Bone marrow (tissue), 2 donors: ENCODE measurements around the gene IQCF2.
"Not testable (repeated sequence)": the region's sequence is repeated elsewhere in the genome, so short reads cannot be mapped to it uniquely, and the experiment has no call there.

Source experiments
- DNase-seq, 2 donors: peaks; one replicate each; lab custom pipeline; 2025; lab: John Stamatoyannopoulos, UW

Gene IQCF2

DNA sequence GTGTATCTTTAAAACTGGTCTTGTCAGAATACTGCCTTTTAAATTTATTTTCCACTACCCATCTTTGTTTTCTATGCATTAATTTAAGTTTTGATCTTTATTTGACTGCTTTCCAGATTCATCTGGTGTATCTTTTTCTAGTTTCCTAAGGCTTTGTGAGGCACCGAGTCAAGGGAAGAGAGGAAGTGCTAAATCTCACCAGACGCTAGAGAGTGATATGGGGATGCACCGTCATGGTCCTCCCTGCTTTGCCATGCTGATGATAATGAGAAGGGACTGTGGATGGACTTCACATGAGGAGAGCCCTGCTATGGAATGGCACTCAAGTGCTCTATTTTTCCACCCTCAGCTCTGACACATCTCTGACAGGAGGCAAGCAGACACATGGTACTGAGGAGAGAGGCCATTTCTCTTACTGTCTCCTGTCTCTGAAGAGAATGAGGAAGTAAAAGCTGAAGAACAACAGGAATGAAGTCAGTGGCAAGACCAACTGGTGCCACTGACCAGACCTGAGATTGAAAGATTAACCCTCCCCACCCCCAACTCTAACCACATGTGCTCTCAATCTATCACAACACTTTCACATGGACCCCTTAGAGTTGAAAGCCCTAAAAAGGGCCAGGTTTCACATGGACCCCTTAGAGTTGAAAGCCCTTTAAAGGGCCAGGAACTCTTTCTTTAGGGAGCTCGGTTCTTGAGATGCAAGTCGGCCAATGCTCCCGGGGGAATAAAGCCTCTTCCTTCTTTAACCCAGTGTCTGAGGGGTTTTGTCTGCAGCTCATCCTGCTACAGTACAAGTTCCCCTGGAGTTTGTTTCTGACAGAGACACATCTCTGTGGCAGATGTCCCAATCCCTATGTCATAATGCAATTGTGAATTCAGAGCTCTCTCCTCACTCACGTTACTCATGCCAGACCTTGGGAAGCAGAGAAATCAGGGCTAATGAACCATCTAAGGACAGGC is at the start of gene IQCF2:
Gene IQCF2, plus strand, starts transcription at position 913 of the 963 bp plus-strand sequence. CDS start 52 bp downstream, outside the sequence.
- no peak for DNase-seq

DNA sequence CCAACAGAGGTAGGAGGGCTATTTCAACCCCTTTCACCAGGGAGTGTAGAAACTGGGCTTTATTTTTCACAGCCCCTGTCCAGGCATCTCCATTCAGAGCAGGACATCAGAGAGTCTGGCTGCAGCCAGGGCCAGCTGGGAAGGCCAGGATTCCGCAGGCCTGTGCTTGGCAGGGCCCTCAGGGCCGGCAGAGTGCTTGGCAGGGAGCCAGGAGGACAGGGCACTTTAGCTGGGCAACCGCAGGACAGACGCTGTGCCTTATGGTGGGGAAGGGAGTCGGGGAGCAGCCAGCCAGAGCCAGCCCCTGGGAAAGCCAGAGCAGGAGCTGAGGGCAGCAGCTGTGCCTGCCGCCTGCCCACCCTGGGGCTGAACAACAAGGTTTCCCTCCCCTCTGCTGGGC is 47.9 kb upstream of the IQCF2 start:
- DNase-seq, result no peak

DNA sequence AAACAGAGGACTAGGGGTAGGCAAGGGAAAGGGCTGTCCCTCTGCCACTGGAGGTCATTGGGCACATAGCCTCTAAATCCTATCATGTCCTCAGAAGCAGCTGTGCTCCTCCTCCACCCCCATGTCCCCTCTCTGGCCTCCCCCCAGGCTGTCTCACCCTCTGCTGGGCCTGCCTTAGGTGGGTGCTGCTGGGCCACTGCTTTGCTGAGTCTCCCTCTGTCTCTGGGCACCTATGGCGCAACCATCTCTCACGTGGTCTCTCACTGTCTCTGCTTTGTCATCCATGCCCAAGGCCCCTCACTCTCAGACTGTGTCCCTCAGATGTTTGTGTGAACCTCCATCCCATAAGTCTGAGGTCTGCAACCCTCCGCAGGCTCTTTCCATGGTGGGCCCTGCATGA is 47.4 kb upstream of the IQCF2 start:
- DNase-seq, result no peak

DNA sequence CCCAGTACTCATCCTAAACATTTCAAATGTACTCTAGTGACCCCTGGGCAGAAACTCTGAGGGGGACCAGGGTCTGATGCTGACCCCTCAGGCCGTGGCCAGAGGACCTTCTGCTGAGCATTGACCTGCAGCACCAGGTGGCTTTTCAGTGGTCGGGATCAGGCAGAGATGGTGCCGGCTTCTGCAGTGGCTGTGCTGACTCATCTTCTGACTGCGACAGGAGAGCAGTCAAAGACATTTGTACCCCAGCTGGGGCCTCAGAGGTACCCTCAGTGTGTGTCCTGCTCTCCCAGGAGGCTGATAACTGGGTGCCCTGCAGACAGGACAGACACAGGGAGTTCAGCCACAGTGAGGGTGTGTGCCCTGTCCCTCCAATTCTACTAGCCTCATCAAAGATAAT is 45.8 kb upstream of the IQCF2 start:
- no peak for DNase-seq

DNA sequence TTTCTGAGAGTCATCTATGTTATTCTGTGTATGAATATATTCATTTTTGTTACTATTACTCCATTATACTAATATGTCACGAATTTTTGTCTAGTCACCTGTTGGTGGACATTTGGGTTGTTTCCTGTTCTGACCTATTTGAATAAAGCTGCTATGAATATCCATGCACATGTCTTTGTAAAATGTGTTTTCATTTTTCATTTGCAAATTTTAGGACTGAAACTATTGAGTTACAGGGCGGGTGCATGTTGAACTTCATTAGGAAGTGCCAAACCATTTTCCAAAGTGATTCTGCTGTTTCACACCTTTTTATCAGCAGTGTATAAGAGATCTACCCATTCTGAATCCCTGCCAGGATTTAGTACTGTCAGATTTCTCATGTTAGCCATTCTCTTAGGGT is 44.7 kb upstream of the IQCF2 start:
- DNase-seq, result no peak

DNA sequence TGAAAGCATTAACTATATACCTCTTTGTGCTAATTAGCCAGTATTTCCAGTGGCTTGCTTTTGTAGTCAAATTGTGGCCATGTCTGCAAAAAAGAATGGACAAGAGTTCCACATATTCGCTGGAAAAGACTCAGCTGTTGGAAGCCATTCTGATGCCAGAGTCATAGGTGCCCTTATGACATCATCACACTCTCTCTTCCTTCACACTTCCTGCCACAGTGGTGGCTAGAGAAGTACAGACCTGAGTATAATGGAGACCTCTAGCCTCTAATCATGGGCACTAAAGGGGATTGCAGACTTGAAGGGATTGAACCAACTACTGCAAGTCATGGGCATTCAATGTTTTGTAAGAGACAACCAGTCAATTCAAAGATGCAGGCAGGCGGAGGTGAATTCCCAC is 44.0 kb upstream of the IQCF2 start:
- no peak for DNase-seq

DNA sequence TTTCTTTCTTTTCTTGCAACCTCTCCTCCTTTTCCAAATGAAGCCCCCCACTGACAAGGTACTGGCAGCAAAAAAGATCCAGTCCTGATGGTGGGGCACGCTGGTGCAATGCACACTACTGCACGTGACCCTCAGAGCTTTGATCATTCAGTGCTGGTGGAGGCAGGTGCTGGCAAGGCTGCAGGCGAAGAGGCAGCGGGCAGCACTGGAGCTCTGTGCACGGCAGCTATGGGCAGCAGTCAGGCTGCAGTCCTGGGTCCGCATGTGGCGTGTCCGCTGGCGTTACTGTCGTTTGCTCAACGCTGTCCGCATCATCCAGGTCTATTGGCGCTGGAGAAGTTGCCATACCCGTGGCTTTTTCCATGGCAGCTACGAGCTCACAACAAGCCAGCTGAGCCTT is 42.3 kb upstream of the IQCF2 start:
- no peak for DNase-seq

DNA sequence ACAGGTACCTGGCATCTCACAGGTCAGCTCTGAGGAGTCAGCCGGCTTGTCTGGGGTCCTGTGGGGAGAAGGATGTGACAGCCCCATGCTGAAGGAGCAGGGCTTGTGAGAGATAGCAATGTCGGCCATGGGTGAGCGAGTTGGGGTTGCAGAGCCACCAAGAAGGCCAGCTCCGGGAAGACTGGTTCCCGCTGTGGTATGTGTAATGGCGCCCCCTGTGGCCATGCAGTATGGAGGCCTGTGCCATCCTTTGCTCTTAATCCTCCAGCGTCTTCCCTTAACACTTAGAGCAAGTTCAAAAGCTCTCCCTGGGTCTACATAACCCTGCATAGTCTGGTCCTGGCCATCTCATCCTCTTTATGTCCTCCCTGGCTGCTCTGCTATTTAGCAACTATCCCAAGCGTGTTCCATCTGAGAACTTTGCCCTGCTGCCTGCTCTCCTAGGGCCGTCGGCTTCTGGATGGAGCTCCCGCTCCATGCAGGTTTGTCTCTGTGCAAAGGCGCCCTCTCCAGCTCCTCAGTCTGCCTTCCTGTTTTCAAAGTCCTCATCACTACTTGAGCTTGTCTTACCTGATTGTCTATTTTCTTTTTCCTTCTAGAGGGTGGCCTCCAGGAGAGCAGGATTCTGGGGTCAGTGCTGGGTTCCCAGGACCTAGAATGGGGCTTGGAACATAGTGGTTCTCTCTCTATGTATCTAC is 41.6 kb upstream of the IQCF2 start:
- no peak for DNase-seq

DNA sequence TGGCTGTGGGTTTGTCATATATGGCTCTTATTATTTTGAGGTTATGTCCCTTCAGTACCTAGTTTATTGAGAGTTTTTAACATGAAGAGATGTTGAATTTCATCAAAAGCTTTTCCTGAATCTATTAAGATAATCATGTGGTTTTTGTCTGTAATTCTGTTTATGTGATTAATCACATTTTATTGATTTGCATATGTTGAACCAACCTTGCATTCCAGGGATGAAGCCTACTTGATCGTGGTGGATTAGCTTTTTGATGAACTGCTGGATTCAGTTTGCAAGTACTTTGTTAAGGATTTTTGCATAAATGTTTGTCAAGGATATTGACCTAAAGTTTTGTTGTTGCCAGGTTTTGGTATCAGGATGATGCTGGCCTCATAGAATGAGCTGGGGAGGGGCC is 33.1 kb upstream of the IQCF2 start:
- no peak for DNase-seq

DNA sequence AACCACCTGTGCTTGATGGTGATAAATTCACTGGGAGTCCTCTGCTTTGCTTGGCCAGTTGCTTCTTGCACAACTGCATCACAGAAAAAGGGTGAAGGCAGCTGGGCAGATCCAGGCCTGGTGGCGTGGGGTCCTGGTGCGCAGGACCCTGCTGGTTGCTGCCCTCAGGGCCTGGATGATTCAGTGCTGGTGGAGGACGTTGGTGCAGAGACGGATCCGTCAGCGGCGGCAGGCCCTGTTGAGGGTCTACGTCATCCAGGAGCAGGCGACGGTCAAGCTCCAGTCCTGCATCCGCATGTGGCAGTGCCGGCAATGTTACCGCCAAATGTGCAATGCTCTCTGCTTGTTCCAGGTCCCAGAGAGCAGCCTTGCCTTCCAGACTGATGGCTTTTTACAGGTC is 31.1 kb upstream of the IQCF2 start:
- DNase-seq, result no peak

DNA sequence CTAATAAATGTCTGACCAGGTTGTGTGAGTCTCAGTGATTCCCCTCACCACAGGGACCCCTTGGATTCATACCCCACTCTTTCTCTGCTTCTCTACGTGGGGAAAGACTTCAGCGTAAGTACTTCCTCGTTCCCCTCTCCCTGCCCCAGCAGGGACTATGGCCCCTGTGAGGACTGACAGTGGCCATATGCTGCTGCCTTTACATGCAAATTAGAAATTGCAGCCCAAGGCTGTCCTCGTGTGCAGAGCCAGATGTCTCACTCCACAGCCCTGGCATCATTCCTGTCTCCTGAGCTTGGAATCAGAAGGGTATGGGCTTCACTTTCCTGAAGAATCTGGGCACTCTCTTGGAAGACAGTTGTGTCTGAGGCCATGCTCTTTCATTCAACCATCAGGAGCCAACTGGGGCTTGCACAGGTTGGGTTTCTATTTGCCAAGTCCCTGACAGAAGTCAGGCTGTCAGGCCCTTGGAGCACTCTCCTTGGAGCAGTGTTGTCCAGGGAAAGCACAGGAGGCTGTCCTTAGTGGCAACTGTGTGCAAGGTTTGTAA is 30.5 kb upstream of the IQCF2 start:
- DNase-seq, result no peak

DNA sequence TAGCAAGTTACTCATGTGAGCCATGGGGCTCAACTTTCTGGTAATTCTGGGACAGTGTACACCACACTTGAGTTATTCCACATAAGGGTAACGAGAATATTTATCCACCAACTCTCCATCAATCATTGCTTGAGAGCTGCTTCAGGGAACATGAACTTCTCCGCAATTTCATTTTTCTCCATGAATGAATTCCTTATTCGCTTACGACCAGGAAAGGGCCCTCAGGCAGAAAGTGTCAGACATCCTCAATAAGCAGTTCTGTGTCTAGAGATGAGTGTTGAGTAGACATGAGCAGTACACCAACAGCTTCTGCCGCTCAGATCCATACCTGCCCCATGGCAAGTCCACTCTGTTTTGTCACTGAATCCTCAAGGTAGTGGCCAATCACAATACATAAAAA is 24.8 kb upstream of the IQCF2 start:
- no peak for DNase-seq

DNA sequence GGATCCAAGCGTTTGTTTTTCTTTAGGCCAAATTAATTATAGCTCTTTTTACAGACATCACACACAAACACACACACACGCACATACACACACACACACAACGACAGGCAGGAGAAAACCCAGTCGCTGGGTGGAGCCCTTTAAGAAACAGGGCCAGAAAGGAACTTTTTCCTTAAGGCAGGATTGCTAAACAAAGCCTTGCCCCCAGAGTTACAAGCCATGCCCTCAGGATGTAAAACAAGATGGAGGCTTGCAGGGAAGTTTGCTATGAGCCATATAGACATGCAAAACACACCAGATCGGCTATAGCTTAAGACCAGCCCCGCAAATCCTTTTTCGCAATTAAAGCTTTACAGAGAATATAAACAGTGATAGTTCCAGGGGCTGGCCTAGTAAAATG is 16.3 kb upstream of the IQCF2 start:
- no peak for DNase-seq

DNA sequence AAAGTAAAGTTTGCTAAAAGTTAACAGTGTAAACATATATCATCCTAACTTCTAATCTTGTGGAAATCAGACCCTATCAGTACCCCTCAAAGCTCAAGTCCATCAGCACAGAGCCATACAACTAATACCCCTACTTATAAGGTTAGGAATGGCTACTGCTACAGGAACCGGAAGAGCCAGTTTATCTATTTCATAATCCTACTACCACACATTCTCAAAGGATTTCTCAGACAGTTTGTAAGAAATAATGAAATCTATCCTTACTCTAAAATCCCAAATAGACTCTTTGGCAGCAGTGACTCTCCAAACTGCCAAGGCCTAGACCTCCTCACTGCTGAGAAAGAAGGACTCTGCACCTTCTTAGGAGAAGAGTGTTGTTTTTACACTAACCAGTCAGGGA is 6.0 kb upstream of the IQCF2 start:
- not testable (repeated sequence) for DNase-seq

DNA sequence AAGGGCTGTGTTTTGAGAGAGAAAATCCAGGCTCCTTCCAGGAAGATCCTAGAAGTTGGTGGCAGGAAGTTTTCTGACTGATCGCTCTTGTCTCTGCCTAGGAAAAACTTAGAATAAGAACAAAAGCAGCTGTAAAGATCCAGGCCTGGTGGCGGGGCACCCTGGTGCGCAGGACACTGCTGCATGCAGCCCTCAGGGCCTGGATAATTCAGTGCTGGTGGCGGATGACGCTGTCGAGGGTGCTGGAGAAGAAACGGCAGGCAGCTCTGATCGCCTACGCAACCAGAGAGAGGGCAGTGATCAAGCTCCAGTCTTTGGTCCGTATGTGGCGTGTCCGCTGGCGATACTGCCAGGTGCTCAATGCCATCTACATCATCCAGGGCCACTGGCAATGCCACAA is 1.5 kb downstream of the IQCF2 start:
- DNase-seq, result no peak

DNA sequence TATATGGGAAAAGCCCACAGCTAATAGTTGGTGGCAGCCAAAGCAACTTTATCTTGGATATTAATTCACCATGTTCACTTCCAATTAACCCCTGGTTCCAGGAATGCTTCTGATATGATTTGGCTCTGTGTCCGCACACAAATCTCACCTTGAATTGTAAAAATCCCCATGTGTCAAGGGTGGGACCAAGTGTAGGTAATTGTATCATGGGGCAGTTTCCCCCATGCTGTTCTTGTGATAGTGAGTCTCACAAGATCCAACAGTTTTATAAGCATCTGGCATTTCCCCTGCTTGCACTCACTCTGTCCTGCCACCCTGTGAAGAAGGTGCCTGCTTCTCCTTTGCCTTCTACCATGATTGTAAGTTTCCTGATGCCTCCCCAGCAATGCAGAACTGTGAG is 7.5 kb downstream of the IQCF2 start:
- DNase-seq, result not testable (repeated sequence)

DNA sequence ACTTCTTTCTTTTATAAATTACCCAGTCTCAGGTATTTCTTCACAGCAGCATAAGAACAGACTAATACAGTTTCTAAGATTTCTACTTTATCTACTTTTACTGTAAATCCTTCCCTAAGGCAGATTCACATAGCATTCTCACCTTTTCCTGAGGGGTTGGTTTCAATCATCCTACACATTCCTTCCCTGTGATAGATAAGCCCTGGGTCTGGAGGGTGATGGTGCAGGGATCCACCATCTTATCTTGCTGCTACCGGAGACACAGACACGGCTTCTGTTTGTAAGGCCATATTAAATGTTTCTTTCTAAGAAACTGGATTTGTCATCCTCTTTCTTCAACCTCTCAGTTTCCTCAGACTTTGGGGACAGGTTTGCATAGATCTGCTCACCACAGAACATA is 7.9 kb downstream of the IQCF2 start:
- no peak for DNase-seq

DNA sequence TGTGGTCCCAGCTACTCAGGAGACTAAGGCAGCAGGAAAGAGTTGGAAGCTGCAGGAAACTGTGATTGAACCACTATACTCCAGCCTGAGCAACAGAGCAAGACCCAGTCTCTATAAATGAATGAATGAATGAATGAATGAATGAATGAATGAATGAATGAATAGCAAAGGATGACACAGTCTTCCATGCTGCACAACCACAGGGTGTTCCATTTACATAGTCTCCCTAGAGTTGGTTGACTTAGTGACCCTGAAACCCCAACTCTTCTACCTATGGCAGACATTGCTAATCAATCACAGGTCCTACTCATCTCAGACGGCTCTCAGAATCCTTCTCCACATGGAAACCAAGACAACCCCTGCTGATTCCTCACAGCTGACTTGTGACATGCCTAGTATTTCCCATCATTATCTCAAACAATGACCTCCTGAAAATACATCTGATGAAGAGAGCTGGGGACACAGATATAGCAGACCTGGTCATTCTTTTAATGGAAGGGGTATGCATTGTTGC is 11.9 kb downstream of the IQCF2 start:
- no peak for DNase-seq

DNA sequence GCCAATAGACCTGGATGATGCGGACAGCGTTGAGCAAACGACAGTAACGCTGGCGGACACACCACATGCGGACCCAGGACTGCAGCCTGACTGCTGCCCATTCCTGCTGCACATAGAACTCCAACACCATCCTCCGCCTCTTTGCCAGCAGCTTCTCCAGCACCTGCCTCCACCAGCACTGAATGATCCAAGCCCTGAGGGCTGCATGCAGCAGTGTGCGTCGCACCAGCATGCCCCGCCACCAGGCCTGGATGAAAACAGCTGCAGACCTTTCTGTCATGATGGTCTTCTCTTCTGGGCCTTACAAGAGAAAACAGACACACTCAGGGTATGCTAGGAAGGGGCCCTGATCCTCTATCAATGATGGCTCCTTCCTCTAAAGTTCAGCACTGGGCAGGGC is 12.5 kb downstream of the IQCF2 start:
- DNase-seq, result no peak

DNA sequence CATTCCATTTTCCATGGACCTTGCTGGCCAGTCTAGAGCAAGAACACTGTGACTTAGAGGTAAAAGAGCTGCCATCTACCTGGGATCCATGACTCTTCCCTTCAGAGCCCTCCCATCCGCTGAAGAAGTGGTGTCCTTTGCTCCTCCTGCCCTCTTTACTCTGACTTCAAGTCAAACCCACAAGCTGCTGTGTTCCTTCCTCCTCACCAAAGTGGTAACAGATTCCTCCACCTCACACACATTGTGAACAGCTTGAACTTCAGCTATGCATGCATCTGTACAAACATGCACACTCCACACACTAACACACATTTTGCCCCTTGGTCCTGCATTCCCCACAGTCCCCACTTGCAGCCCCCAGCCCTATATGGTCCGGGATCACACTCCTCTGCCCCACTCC is 13.0 kb downstream of the IQCF2 start:
- no peak for DNase-seq

DNA sequence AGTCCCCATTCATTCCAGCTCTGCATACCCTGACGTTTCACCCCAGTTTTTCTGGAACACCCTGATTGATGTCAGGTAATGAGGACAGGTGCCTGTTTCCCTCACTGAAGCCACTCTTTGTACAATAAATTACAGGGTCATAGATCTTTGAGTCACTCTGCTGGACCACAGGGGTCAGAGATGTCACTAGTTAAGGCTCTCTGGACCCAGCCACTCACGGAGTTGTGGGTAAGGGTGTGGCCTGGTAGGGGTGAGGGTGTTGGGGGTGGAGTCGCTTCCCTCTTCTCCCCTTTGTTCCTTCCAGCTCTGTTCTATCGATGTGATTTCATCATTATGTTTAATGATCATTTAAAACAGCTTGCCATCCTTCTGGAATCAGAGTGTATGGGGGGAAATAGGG is 13.5 kb downstream of the IQCF2 start:
- DNase-seq, result no peak

DNA sequence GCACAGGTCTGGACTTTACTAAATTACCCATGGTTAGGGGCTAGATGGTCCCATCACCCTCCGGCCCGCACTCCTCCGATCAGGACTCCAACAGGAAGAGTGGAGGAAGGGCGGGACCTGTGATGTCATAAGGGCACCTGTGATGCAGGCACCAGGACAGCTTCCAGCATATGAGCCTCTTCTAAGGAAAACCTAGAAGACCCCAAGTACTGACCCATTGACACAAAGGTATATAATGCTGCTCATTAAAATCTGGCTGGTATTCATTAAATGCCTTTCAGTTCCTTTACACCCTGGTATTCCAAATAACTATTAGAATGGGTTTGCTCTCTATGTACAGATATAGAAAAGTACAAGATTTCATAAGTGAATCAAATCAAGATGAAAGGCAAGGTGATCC is 14.1 kb downstream of the IQCF2 start, which contains the start of gene IQCF5:
Gene IQCF5, minus strand, starts transcription at position 101 of the 400 bp plus-strand sequence. Its CDS starts 70 bp downstream, at position 31.
- no peak for DNase-seq

DNA sequence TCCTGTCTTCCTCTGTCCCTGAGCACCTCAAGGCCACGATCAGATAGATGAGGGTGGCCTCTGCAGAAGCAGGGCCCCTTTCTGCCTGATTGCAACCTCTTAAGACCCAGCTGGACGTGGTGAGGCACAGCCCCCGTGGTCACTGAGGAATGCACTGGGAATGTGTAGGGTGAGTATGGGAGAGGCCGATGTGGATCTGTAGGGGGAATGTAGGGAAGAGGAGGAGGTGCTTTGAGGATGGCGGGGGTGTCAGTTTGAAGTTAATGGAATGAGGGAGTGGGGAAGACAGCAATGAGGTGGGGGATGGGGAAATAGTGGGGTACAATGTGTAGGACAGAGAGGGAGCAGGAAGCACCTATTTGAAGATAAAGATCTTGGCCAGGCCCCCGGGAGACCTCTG is 14.8 kb downstream of the IQCF2 start:
- no peak for DNase-seq
